ENCODE data around the gene DUSP19.
A peak's percentile ranks its signal among the peaks of the same experiment; 100 is the strongest.

DUSP19 gene

GRCh38 chr2:183035954-183036669, 42.4 kb upstream of the DUSP19 start:
- Histone ChIP-seq H3K4me2 (ENCODE audit: low read length) (peak overlapping the region; percentile 28), H3K79me2 (ENCODE audit: control insufficient read depth, low read length) (no peaks in the 10 kb centered on the region), H3K9me3 (ENCODE audit: control insufficient read depth, insufficient read depth, low read length) (no peaks in the 10 kb centered on the region), H4K20me1 (ENCODE audit: control insufficient read depth, insufficient read depth, low read depth, low read length) (peaks cover 3% of the 10 kb centered on the region; the same call in 1 of the 2 replicates), H3K9me2 (replicated peaks; ENCODE audit: control insufficient read depth, low read length) (no peaks in the 10 kb centered on the region), H3F3A (ENCODE audit: control insufficient read depth, insufficient read depth) (peaks cover 18% of the 10 kb centered on the region), H3K4me1 (ENCODE audit: control insufficient read depth, low read length) (peaks cover 35% of the 10 kb centered on the region), H3K4me3 (ENCODE audit: low read length) (no peak overlapping the region), H3K27ac (ENCODE audit: low read depth, low read length) (no peak overlapping the region), H3K36me3 (ENCODE audit: control insufficient read depth, low read length) (no peaks in the 10 kb centered on the region), H3K27me3 (ENCODE audit: control insufficient read depth, low read length) (peaks cover 70% of the 10 kb centered on the region)
- TF ChIP-seq CTCF (IDR thresholded peaks at IDR 0.05; ENCODE audit: low read depth, low read length, poor library complexity, severe bottlenecking) (no peak), EZH2phosphoT487 (IDR thresholded peaks at IDR 0.05; ENCODE audit: borderline replicate concordance, low read length) (no peak)

DNA sequence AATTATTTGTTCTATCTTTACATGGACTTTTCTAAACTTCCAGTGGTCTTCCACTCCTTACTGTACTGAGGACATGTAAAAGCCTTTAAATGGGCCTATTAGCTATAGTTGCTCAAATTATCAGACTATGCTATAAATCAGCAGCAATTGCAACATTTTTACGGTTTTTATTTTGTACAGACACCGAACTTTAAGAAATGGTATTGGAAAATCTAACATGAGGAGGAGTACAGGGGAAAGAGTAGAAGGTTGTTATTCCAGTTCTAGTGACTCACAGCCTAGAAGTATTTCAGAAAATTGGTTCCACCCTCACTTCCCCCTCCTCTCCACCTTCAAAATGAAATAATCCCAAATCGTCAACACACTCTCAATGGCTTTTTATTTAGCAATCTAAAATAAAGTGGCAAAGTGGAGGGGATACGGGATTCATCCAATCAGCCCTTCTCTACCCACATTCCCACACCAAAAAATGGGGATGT, 41.4 kb upstream of the DUSP19 start:
- no peak for TF ChIP-seq EZH2phosphoT487 (IDR thresholded peaks at IDR 0.05; ENCODE audit: borderline replicate concordance, low read length)
- no peak for TF ChIP-seq CTCF (IDR thresholded peaks at IDR 0.05; ENCODE audit: low read depth, low read length, poor library complexity, severe bottlenecking)
- Histone ChIP-seq H3K27ac (ENCODE audit: low read depth, low read length) (no peak overlapping the region), H3K36me3 (ENCODE audit: control insufficient read depth, low read length) (no peaks in the 10 kb centered on the region), H3K9me2 (replicated peaks; ENCODE audit: control insufficient read depth, low read length) (no peaks in the 10 kb centered on the region), H3K27me3 (ENCODE audit: control insufficient read depth, low read length) (peaks cover 64% of the 10 kb centered on the region), H3F3A (ENCODE audit: control insufficient read depth, insufficient read depth) (peaks cover 18% of the 10 kb centered on the region), H4K20me1 (ENCODE audit: control insufficient read depth, insufficient read depth, low read depth, low read length) (peaks cover 3% of the 10 kb centered on the region; the same call in 1 of the 2 replicates), H3K9me3 (ENCODE audit: control insufficient read depth, insufficient read depth, low read length) (no peaks in the 10 kb centered on the region), H3K4me3 (ENCODE audit: low read length) (no peak overlapping the region), H3K79me2 (ENCODE audit: control insufficient read depth, low read length) (no peaks in the 10 kb centered on the region), H3K4me1 (ENCODE audit: control insufficient read depth, low read length) (peaks cover 35% of the 10 kb centered on the region), H3K4me2 (ENCODE audit: low read length) (no peak overlapping the region; the same call in 1 of the 2 replicates)

DNA sequence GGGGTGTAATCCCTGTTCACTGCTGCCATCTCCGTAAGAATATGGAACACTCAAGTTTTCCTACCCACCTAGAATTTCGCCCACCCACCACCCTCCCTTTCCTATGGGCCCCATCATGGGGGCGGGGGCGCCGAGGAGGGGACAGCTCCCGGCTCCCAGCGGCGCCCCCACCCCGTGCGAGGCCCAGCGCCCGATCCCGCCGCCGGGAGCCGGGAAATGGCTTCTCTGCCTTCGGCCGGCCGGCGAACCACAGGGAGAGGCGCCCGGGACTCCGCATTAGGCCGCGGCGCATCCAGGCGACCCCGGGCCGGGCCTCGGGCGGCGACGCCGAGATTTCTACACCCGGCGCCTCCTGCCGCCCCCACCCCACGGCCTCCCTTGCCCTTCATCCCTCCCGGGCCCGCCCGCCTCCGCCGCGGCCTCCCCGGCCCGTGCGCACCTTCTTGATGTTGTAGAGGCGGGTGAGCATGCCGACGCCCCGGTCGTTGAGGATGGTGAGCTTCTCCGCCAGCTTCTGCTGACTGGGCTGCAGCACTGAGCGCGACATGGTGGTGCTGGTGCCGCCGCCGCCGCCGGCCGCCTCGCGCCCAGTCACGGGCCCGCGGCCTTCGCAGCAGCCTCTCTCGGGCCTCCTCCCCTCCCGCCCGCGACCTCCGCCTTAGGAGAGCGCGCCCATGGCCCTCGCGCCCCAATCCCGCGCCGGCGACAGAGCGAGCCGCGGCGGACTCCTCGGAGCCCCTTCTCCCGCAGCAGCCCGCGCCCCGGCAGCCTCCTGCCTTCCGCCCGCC, 40.8 kb upstream of the DUSP19 start:
- H3K4me1 ChIP-seq (ENCODE audit: control insufficient read depth, low read length): peaks cover 35% of the 10 kb centered on the region
- no peaks in the 10 kb centered on the region for H3K36me3 ChIP-seq (ENCODE audit: control insufficient read depth, low read length)
- H3K4me2 ChIP-seq (ENCODE audit: low read length): peak overlapping the region; percentile 82
- no peaks in the 10 kb centered on the region for H3K79me2 ChIP-seq (ENCODE audit: control insufficient read depth, low read length)
- no peak overlapping the region for H3K27ac ChIP-seq (ENCODE audit: low read depth, low read length)
- peaks cover 3% of the 10 kb centered on the region; the same call in 1 of the 2 replicates for H4K20me1 ChIP-seq (ENCODE audit: control insufficient read depth, insufficient read depth, low read depth, low read length)
- H3K9me2 ChIP-seq (replicated peaks; ENCODE audit: control insufficient read depth, low read length): no peaks in the 10 kb centered on the region
- H3K4me3 ChIP-seq (ENCODE audit: low read length): peak overlapping the region; percentile 72
- peaks cover 18% of the 10 kb centered on the region for H3F3A ChIP-seq (ENCODE audit: control insufficient read depth, insufficient read depth)
- no peaks in the 10 kb centered on the region for H3K9me3 ChIP-seq (ENCODE audit: control insufficient read depth, insufficient read depth, low read length)
- TF ChIP-seq EZH2phosphoT487 (IDR thresholded peaks at IDR 0.05; ENCODE audit: borderline replicate concordance, low read length): no peak
- TF ChIP-seq CTCF (IDR thresholded peaks at IDR 0.05; ENCODE audit: low read depth, low read length, poor library complexity, severe bottlenecking): no peak
- H3K27me3 ChIP-seq (ENCODE audit: control insufficient read depth, low read length): peaks cover 61% of the 10 kb centered on the region

Data from DOHH2 (cell line).